Measurements from ENCODE around the gene MECR.
"Not testable (repeated sequence)": the region's sequence is repeated elsewhere in the genome, so short reads cannot be mapped to it uniquely, and the experiment has no call there.

The MECR gene

DNA sequence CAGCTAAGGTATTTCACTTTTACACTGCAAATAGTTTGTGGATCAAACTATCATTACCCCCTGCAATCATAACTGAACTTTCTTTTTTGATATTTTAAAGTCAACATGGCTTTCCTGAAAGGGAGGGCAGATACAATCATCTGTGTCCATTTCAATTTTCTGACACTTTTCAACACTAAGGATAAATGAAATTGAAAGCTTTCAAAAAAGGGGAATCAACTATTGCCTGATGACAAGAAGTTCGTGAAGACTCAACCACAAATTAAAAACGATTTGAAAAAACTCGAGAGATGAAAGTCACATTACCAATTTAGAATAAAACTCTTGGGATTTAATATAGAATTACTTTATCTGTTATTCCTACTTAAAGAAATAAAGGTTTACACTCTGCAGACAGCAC is 60.8 kb downstream of the MECR start:
- DNase-seq (ENCODE audit: low spot score), result no peak

DNA sequence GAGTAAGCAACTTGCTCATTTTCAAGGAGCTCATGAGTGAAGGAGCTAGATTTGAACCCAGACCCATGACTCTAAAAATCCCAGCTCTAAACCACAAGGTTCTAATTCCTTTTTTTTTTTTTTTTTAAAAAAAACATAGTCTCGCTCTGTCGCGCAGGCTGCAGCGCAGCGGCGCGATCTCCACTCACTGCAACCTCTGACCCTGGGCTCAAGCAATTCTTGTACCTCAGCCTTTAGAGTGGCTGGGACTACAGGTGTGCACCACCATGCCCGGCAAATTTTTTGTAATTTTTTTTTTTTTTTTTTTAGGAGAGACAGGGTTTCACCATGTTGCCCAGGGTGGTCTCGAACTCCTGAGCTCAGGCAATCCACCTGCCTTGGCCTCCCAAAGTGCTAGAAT is 62.8 kb downstream of the MECR start:
- DNase-seq (ENCODE audit: low spot score), result no peak

DNA sequence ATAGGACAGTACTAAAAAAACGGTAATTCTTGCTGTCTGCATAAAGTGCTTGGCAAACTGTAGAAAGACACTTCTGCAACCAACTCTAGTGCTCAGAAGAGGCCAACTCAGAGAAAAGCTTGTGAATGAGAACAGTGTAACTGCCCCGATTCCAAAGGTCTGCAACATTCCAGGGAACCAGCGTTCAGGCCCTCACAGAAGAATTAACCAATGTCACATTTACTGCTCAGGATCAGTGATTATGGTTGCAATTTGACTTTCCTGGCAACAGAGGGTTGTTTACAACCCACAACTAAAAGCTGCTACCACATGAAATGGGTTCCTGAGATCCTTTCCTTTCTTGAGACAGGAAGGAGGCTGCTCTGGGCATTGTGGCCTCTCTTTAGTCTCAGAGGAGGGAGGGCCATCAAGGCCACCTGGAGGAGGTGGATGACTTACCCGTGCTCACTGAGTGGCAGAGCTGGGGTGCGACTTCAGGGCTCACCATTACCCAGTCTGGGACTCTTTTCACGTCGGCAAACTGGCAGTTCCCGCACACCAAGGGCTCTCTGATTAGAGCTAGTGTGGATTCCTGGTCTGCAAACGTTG is 64.3 kb downstream of the MECR start:
- DNase-seq (ENCODE audit: low spot score), result no peak

DNA sequence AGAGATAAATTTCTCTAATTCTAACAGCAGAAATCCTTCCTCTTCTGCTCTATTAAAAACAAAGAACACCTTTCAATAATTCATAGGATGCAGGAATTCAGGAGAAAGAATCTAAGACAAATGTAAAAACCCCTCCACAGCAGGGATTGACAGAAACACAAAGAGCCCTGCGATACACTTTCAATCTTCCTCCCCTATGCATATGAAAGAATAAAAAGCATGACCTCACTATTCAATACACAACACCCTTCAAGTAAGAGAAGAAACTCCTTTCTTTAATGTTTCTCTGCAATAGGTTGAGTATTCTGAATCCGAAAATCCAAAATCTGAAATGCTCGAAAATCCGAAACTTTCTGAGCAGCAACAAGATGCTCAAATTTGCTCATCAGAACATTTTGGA is 66.1 kb downstream of the MECR start:
- DNase-seq (ENCODE audit: low spot score), result no peak

- no peak for DNase-seq (ENCODE audit: low spot score)
Measured at GRCh38 chr1:29162476-29163138, 68.1 kb downstream of the MECR start.

DNA sequence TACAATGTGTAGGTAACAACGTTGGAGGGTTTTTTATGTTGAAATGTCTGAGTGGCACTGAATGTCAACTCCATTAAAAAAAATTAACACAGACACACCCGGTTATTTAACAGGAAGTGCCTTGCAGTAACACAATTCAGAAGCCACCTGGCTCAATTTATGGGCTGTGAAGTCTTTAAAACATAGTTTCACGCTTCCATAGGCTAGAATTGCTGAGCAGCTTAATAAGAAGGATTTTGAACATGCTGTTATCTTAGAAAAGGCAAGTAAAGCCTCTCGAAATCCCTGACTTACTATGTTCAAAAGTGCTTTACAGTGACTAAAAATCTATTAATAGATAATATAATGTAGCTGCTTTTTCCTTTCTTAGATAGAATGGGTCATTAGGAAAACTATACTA is 68.7 kb downstream of the MECR start:
- DNase-seq (ENCODE audit: low spot score), result no peak

- no peak for DNase-seq (ENCODE audit: low spot score)
Measured at GRCh38 chr1:29159773-29160172, 71.0 kb downstream of the MECR start.

DNA sequence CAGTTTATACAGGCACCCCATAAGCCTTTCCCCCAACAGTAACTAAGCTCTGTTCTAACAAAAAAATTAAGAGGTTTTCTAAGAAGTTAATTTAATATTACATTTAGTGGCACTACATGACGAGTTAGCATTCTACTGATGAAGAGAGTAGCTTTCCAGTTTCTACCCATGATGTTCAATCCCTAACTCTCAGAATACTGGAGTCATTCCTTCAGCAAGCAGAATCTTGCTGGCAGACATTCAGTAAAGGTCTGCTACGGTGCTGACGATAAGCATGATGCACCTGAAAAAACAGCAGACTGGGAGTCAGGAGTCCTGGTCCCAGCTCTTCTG is 73.5 kb downstream of the MECR start:
- DNase-seq (ENCODE audit: low spot score), result no peak

- no peak for DNase-seq (ENCODE audit: low spot score)
Measured at GRCh38 chr1:29156543-29157268, 74.0 kb downstream of the MECR start.

DNA sequence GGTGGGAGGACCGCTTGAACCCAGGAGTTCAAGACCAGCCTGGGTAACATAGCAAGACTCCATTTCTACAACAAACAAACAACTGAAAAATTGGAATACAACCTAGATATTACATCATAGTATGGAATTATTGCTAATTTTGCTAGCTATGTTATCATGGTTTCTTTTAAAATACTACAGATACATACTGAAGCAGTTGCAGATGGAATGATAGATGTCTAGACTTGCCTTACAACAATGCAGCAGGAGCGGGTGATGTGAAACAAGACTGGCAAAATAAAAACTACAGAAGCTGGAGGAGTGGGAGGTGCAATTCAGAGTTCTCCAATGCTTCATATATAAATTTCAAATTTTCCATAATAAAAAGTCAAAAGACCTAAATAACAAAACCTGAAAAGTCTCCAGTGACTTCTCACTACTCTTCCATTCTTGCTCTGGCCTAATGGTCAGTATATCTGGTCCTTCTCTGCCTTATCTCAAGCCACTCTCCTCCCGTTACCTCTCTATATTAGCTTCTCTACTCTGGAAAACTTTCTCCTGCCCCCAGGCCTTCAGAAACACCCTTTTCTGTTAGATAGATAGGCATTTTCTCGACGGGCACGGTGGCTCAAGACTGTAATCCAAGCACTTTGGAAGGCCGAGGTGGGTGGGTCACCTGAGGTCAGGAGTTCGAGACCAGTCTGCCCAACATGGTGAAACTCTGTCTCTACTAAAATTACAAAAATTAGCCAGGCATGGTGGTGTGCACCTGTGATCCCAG is 78.5 kb downstream of the MECR start:
- no peak for DNase-seq (ENCODE audit: low spot score)

DNA sequence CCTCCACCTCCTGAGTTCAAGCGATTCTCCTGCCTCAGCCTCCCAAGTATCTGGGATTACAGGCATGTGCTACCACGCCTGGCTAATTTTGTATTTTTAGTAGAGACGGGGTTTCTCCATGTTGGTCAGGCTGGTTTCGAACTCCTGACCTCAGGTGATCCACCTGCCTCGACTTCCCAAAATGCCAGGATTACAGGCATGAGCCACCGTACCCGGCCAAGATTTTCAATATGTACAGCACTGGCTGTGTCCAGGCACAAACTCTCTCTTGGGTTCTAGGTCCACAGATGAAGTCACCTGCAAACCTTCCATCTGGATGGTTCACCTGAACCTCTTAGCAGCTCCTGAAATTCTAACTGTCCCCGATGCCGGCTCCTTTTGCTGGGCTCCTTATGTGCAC is 80.4 kb downstream of the MECR start:
- not testable (repeated sequence) for DNase-seq (ENCODE audit: low spot score)

DNA sequence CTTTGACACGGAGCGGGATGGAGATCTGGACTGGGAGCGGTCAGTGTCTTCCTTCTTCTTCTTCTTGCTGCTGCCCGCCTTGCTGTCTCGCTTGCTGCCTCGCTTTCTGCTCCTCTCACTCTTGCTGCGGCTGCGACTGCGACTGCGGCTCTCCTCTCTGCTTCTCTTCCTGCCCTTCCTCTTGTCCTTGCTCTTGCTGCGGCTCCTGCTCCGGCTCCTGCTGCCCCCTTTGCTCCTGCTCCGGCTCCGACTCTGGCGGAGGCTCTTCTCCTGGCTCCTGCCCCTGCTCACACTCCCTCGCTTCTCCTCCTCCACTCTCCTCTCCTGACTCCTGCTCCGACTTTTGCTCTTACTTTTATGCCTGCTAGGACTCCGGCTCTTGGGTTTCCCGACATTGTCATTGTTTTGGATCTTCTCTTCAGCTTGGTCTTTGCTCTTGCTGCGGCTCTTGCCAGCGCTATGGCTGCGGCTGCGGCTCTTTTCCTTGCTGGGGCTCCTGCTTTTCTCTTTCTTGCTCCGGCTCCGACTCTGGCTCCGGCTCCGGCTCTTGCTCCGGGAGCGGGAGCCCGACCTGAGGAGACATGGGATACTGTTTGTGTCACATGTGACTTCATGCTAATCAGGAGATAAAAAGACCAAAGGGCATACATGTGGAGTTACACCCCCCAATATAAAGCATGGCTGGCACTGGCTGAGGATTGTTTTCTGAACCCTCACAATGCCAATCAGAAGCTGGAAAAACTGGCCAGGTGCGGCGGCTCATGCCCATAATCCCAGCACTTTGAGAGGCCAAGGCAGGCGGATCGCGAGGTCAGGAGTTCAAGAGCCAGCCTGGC is 81.9 kb downstream of the MECR start:
- no peak for DNase-seq (ENCODE audit: low spot score)

DNA sequence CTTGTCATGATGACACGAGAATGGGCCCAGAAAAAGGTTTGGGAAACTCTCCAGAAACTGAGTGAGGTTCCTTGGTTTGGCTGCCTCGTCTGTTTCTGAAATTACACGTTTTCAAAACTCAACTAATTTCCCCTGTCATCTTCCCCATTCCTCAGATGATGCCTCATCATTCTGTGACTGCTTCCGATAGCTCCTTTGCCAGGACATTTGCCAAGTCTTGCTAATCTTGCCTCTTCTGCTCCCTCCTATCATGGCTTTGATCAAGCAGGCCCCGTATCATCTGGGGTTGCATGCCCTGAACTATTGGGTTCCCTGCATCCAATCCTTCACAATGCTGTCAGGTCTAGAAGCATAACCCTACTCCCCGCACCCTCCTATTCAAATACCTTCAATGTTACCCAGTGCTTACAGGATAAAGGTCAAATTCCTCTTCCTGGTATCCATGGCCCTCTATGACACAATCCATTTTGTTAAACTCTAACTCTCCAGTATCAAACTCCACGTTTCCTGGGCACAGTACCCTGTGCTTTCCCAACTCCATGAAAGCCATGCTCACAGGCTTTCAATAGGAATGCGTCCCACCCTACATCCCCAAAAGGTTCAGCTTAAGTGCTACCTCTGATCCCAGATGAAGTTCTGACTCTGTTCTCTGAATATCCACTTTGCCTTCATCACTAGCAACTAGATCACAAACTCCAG is 84.8 kb downstream of the MECR start:
- no peak for DNase-seq (ENCODE audit: low spot score)

- DNase-seq (ENCODE audit: low spot score), result no peak
Measured at GRCh38 chr1:29144178-29144577, 86.6 kb downstream of the MECR start.

GRCh38 chr1:29142714-29143113 is 88.0 kb downstream of the MECR start:
- DNase-seq (ENCODE audit: low spot score), result no peak

Data from activated CD4-positive, alpha-beta T cell treated with anti-CD3 and anti-CD28 coated beads, Interleukin-2, Interleukin-4, amounts not matched to agents 100 ng/mL and 50 ng/mL, durations not matched to agents 16 hours and 8 hours (primary cell).